HG03442 (cell line): ENCODE results near the gene RPGR.

Source experiments
- ATAC-seq: cut with Tn5 transposase; IDR thresholded peaks from one replicate; pipeline ENCODE4 v1.9.1; 2021; ENCODE audit warnings: mild to moderate bottlenecking, moderate library complexity; ENCODE audit not compliant: unreplicated experiment

The RPGR gene

GRCh38 chrX:38327007-38327774 is at the start of gene RPGR:
Gene RPGR (minus strand): TSS chrX:38327509. CDS start chrX:38327367, 142 bp downstream.
- peak; percentile 94 for ATAC-seq

DNA sequence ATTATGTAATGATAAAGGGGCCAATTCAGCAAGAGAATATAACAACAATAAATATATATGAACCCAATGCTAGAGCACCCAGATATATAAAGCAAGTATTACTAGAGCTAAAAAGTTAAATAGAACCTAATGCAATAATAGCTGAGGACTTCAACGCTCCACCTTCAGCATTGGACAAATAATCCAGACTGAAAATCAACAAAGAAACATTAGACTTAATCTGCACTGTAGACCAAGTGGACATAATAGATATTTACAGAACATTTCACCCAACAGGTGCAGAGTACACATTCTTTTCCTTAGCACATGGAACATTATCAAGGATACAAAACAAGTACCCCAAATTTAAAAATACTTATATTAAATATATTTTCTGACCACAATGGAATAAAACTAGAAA is 49.4 kb upstream of the RPGR start:
- no peak for ATAC-seq

DNA sequence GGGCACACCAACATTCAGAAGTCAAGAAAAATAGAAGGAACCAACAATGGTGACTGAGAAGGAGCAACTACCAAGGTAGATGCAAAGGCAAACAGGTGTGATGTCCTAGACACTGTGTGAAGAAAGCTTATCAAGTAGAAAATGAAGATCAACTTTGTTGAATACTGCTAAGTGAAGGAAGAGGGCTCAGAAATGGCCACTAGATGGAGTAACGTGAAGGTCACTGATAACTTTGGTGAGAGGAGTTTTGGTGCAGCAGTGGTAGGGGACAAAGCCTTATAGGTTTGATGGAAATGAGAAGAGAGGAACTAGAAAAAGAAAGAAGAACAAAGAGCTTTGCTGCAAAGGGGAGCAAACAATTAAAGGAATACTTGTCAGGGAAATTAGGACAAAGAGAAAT is 48.6 kb upstream of the RPGR start:
- ATAC-seq: no peak

GRCh38 chrX:38374431-38374830 is 47.1 kb upstream of the RPGR start:
- ATAC-seq: no peak

- ATAC-seq: no peak
Measured at GRCh38 chrX:38371641-38372040, 44.3 kb upstream of the RPGR start.

- no peak for ATAC-seq
Measured at GRCh38 chrX:38368774-38369173, 41.5 kb upstream of the RPGR start.

GRCh38 chrX:38365954-38366353 is 38.6 kb upstream of the RPGR start:
- no peak for ATAC-seq

GRCh38 chrX:38363046-38363445 is 35.7 kb upstream of the RPGR start:
- ATAC-seq: no peak

DNA sequence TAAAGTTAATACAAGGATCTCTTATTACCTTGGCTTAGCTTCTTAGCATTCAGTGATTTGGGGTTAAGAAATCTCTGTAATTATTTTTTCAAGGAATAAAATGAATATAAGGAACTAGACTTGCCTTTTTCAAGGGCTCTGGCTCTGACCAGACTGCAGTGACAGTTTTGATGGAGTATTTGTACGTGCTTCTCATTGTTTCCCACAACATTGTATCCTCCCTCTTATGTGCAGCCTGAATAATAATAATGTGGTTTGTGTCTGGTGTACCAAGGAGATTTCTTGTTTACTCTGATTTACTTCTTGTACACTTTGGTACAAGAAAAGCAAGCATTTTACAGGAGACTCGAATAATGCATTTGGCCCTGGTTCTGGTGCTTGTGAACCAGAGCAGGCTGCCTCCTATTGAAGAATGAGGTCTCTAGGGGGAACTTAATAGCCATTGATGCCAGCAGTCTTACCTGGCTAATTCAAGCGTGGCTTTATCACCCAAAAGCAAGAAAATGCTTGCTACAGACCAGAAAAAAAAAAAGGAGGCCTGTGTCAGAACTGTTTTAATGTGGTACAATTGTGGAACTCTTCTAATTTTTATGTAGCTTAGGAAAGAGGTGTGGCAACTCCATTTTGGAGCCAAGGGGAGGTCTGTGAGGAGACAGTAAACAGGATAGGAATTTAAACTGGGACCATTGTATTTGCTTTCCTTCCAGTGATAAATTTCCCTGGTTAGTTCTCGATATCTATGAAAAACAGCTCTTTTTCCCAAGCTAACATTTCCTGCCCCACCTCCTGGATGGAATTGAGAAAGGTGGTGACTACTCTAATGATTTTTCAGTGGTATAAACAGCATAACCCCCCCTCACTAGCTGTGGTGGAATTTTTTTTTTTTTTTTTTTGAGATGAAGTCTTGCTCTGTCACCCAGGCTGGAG is 30.7 kb upstream of the RPGR start:
- no peak for ATAC-seq

DNA sequence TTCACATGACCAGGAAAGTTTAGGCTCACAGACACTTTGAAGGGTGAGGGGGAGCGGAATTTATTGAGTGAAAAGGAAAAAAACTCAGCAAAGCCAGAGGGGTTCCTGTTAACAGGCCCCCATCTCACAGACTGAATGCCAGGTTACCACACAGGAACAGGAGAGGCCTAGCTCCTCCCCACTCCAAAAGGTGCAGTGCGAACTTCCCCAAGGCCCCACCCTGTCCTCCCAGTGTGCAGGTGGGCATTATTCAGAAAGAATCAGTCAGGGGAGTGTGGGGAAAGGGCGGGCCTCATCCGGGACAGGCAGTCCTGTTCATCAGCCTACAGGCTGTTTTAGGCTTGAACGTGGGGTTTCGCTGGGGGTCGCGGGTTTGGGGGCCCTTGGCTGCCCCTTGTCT is 29.1 kb upstream of the RPGR start:
- ATAC-seq: no peak

- no peak for ATAC-seq
Measured at GRCh38 chrX:38352362-38352761, 25.1 kb upstream of the RPGR start, which contains the start of gene OTC. Gene OTC (plus strand): TSS chrX:38352604. CDS start chrX:38352697, 93 bp downstream.

DNA sequence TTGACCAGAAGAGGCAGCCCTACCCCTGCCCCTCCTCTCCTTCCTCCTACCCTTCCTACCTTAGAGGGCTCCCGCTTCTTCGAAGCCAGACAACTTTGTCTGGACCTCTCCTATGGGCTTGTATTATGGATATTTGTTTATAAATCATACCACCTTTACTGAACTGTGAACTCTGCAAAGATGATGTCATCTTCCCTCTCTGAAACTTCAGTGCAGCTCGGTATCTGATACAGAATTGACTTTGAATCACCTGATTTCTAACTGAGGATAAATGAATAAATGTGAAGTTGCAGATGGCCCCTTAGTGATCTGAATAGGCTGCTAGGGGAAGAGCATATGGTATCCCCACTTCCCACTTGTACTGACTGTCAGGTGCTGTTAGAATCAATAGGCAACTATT is 24.0 kb upstream of the RPGR start:
- no peak for ATAC-seq

GRCh38 chrX:38347136-38347535 is 19.8 kb upstream of the RPGR start:
- ATAC-seq: peak; percentile 84

DNA sequence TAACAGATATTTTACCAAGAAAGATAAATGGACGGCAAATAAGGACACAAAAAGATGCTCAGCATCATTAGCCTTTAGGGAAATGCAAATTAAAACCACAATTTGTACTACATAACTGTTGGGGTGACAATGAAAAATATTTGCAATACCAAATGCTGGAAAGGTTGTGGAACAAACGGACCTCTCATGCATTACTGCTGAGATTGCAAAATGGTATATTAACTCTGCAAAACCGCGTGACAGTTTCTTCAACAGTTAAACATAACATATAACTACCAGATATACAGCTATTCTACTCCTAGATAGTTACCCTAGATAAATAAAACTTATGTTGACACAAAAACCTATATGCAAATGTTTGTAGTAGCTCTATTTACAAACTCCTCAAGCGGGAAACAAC is 18.8 kb upstream of the RPGR start:
- no peak for ATAC-seq

- no peak for ATAC-seq
Measured at GRCh38 chrX:38342853-38343778, 15.8 kb upstream of the RPGR start.

- ATAC-seq: no peak
Measured at GRCh38 chrX:38341442-38341841, 14.1 kb upstream of the RPGR start.

GRCh38 chrX:38336538-38337240 is 9.4 kb upstream of the RPGR start:
- no peak for ATAC-seq

GRCh38 chrX:38335382-38335781 is 8.1 kb upstream of the RPGR start:
- no peak for ATAC-seq

- peak; percentile 87 for ATAC-seq
Measured at GRCh38 chrX:38332505-38332904, 5.2 kb upstream of the RPGR start.

DNA sequence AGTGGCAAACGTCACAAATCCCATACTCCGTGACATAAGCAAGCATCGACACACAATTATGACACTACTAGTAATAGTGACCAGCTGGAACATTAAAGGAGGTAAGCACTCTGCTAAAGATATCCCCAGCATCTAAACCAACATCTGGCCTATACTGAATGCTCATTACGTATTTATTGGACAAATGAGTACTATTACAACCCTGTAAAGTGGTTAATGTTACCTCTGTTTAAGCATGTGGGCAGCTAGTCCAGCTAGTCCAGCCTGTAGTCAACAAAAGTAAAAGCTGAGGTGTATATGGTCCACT is 419 bp upstream of the RPGR start:
- no peak for ATAC-seq
